GM18508 (cell line): ENCODE results near the gene SLC25A38.

Experiments used
- ATAC-seq: cut with Tn5 transposase; IDR thresholded peaks from one replicate; pipeline ENCODE4 v1.9.1; 2021; ENCODE audit warnings: moderate number of reproducible peaks; ENCODE audit not compliant: insufficient read depth, unreplicated experiment

Gene SLC25A38

DNA sequence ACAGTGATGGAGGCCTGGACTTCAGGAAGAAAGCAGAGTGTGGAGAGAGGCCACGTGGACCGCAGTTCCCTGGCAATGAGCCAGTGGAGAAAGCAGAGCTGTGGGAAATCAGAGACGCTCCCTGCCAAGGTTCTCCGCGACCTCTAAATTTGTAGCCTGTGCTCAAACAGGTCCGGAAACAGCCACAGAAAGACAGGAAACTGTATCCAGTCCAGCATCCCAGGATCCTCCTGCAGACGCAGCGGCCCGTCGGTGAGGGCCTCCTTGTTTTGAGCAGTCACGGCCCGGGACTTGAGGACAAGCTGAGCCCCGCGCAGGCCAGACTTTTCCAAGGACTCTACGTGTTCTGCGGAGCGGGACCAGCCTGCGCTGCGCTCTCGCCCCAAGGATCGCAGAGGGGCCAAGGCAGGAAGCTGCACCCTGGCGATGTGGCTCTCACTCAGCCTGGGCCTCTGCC lies 45.6 kb downstream of the SLC25A38 start:
- no peak for ATAC-seq

DNA sequence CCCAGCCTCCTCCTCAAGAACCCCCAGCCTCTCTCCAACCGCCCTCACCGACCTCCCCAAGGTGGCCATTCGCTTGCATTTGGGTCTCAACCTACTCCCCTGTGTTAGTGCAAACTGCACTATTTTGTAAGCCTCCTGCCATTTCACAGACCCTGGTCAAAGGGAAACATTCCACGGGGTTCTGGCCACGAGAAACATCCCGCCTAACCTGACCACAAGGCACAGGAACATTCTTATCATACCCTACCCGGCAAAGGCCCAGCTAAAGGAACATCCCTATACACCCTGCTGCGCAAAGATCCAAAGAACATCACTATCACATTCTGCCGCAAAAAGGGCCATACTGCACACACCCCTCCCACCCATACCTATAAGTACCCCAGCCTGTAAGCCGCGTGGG lies 46.3 kb downstream of the SLC25A38 start:
- ATAC-seq: no peak

DNA sequence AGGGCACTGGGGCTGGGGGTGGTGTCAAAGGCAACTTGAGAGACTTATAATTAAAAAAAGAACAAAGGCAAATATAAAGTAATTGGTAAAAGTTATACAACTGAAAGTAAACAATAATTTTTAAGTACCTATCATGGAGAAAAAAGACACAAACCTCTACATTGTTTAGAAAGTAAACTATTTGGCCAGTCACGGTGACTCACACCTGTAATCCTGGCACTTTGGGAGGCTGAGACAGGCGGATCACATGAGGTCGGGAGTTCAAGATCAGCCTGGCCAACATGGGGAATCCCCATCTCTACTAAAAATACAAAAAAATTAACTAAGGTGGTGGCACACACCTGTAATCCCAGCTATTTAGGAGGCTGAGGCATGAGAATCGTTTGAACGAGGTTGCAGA lies 49.2 kb downstream of the SLC25A38 start:
- no peak for ATAC-seq

DNA sequence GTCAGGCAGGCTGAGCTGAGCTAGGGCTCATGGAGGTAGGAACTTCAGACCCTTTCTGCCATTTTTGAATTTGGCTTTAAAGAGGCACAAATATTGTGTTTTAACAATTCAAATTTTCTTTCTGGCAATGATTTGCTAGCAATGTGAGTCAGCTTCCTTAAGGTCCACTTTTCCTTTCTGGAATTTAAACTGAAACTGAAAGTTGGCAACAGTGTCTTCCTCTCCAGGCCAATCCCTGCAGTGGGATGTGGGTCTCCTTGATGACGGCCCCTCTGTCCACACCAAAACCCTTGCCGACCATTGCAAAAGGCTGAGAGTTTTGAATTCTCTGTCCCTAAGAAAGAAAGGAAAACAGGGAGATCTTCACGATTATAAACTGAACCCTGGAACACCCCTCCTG lies 50.5 kb downstream of the SLC25A38 start:
- ATAC-seq: no peak

DNA sequence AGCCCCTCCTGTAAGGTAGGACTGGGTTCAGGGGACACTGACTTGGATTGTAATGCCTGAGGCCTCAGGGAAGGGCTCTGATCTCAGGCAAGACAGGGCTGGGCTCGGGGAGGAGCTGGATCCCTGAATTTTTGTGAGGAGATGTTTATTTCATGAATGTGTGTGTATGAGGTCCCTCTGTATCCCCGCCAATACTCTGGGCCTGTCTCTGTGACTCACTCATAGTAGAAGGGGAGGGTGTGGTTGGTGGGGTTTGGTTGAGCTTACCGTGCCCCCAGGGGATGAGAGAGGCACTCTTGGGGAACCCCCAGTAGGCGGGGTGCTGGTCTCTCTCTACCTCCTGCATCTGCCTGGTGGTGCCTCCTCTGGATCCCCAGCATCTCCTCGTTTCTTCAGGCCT lies 51.4 kb downstream of the SLC25A38 start:
- peak; percentile 65 for ATAC-seq

DNA sequence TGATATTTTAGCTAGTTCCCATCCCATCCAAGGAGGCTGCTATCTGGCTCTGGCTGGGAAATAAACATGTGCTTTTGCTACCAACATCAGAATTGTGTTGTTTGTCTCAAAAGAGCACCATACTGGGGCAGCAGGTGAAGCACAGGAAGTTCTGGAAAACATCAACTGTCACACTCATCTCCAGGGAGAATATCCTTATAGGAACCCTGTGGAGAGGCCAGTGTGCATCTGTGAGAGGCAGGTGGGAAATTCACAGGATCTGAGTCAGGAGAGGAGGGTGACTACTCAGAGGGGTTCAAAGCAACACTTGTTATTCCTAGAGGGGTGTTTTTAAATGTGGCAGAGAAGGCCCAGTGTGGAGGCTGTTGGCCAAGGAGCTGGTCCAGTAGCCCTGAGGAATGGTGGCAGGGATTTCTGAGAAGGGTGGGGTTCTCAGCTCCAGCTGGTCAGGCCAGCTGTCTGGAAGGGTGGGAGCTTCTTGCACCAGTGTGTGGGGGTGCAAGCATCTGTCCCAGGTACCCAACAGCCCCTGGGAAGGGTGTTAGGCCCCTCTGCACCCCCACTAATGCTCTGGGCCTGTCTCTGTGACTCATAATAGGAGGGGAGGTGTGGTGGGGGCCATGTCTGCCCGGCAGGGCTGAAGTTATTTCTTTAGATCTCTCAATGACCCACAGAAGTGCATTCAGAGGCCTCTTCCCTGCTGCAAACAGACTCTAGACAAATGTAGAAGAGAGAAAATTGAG lies 52.0 kb downstream of the SLC25A38 start:
- no peak for ATAC-seq

DNA sequence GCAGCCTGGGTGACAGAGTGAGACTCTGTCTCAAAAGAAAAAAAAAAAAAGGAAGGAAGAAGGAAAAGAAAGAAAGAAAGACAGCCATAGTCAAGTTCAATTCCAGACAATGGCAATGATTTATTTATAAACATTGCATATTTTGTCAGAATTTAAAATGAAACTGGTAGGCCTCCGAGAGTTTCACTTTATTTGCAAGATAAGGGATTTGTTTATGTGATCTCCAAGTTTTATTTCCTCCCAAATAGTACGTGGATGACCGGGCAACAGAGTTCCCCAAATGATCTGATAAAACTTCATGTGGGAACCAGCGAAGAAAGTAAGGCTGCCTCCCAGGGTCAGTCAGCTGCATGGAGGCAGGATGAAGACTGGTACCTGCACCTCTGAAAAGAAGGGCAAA lies 55.7 kb downstream of the SLC25A38 start:
- no peak for ATAC-seq

DNA sequence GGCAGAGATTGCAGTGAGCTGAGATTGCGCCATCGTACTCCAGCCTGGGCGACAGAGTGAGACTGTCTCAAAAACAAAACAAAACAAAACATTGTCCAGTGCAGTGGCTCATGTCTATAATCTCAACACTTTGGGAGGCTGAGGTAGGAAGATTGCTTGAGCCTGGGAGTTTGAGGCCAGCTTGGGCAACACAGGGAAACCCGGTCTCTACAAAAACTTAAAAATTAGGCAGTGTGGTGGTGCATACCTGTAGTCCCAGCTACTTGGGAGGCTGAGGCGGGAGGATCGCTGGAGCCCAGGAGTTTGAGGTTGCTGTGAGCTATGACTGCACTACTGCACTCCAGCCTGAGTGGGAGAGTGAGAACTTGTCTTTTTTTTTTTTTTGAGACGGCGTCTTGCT lies 57.1 kb downstream of the SLC25A38 start:
- no peak for ATAC-seq

DNA sequence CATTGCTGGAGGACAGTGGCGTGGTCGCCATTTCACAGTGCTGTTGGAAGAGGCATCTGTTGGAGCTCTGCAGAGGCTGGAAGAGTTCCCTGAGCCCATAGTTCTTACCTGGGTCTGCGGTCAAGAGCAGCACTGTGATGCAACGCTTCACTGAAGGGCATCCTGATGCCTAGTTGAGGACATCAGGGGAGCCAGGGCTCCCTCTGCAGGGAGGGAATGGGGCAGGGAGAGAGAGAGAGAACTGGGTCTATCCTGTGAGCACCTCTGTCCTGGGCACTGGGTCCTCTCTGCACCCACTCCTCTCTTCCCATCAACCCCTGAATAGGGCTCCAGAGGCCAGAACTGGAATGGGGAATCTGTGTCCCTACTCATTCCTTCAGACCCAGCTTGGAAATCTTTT lies 60.4 kb downstream of the SLC25A38 start:
- ATAC-seq: no peak

DNA sequence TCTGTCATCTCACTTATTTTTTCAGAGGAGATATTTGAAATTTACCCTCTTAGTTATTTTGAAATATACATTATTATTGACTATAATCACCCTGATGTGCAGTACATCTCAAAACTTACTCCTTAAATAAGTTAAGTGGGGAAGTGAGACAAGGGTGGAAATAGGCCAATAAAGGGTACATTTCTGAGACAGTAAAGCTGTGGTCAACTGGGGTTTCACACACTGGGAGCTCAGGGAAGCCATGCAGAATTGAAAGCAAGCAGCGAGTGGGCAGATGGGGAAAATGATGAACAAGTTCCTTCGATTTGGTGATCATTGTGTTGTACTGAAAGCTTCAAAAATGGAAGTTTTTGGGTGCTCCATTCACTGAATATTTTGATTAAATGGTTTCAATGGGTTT lies 62.8 kb downstream of the SLC25A38 start:
- no peak for ATAC-seq

DNA sequence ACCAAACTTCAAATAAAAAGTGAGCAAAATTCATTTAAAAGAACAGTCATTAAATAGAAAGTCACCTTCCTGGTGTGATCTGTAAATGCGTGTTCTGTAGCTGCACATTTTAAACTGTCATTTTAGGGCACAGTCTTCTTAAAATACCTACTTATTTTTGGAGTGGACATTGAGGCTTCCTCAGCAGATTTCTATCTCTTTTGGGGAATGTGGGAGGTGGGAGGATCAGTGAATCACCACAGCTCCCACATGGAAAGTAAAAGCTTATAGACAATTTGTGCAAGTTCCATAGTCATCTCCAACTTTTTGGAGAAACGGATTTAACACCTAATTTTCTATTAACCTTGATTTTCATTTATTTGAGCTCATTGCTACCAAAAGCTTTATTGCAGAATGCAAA lies 63.3 kb downstream of the SLC25A38 start:
- no peak for ATAC-seq
